Endothelial cell of umbilical vein (primary cell): ENCODE results near the gene XYLT1. TPM values are rescaled to one million over a fixed set of nuclear protein-coding genes. Genes with fewer than 3 reads are reported as not detected.

Experiments
- BruUV-seq: library from RNA; stranded (reverse); fragments of 400-500 nt; replicated peaks from 2 replicates; lab custom pipeline; 2021; lab: Mats Ljungman, UMichigan
- CTCF ChIA-PET: fragments of 300-600, 350-600 bp; sonication (Branson Sonifier 250); formaldehyde crosslinking; loops from one replicate; lab custom pipeline; 2021; ENCODE audit warnings: antibody characterized with exemption, inconsistent platforms; lab: Charles Lee
- POLR2A ChIA-PET: fragments of 300-600, 350-600 bp; sonication (Branson Sonifier 250); formaldehyde crosslinking; loops from one replicate; lab custom pipeline; 2021; ENCODE audit warnings: antibody characterized with exemption, inconsistent platforms; lab: Charles Lee
- DNase-seq: peaks from one replicate; pipeline ENCODE4 v3.0.0-alpha.2; 2011; ENCODE audit warnings: low read depth, low spot score
- FAIRE-seq: peaks from 2 replicates; lab custom pipeline; 2011; peaks lifted over from hg19 to GRCh38; lab: Jason Lieb, UNC
- H2AFZ ChIP-seq: 2 replicates; pipeline ENCODE4 v1.6.0; 2012; ENCODE audit warnings: low read depth, low read length, control low read depth, inconsistent platforms
- H3K27ac ChIP-seq: 2 replicates; pipeline ENCODE4 v1.5.1; 2011; ENCODE audit warnings: low read depth, mild to moderate bottlenecking, control low read depth, low read length, moderate library complexity; ENCODE audit not compliant: insufficient read depth
- H3K27me3 ChIP-seq, 2 experiments: 2 replicates each; pipeline versions ENCODE4 v1.6.0 to v1.6.1; 2011; ENCODE audit warnings: low read length in 2 of 2, mixed read lengths in 1 of 2; ENCODE audit not compliant: control insufficient read depth in 2 of 2, insufficient read depth in 2 of 2
- H3K36me3 ChIP-seq, 2 experiments: 2 replicates in 1 of 2; 3 replicates in 1 of 2; pipeline ENCODE4 v1.5.1; 2011; ENCODE audit warnings: low read length in 2 of 2, mild to moderate bottlenecking in 1 of 2, moderate library complexity in 1 of 2; ENCODE audit not compliant: control insufficient read depth in 2 of 2, insufficient read depth in 2 of 2; ENCODE audit errors: extremely low read depth in 1 of 2
- H3K4me1 ChIP-seq: 3 replicates; pipeline ENCODE4 v1.5.1; 2011; ENCODE audit warnings: mild to moderate bottlenecking, low read length; ENCODE audit not compliant: control insufficient read depth, insufficient read depth; ENCODE audit errors: extremely low read depth
- H3K4me2 ChIP-seq: 2 replicates; pipeline ENCODE4 v1.6.1; 2011; ENCODE audit warnings: low read length, control low read depth, mixed read lengths; ENCODE audit not compliant: insufficient read depth
- H3K4me3 ChIP-seq, 3 experiments: fragments of 200-600 bp in 1 of 3; sonication (generic), shearing (Covaris generic) in 1 of 3; replicated peaks in 1 of 3; 2 replicates each; pipeline ENCODE4 v1.5.1; 2011 to 2016; ENCODE audit warnings: control low read depth in 3 of 3, low read length in 3 of 3, mild to moderate bottlenecking in 2 of 3, inconsistent platforms in 1 of 3, low read depth in 1 of 3, moderate library complexity in 1 of 3; ENCODE audit not compliant: insufficient read depth in 1 of 3
- H3K79me2 ChIP-seq: 2 replicates; pipeline ENCODE4 v1.6.0; 2012; ENCODE audit warnings: low read length, inconsistent platforms; ENCODE audit not compliant: control insufficient read depth, insufficient read depth
- H3K9ac ChIP-seq: replicated peaks from 2 replicates; pipeline ENCODE3; 2011; ENCODE audit warnings: low read length, control low read depth; ENCODE audit not compliant: insufficient read depth; ENCODE audit errors: extremely low read depth
- H3K9me1 ChIP-seq: replicated peaks from 3 replicates; pipeline ENCODE4 v1.6.0; 2011; ENCODE audit warnings: mild to moderate bottlenecking, low read length; ENCODE audit not compliant: control insufficient read depth, insufficient read depth; ENCODE audit errors: extremely low read depth
- H3K9me3 ChIP-seq: replicated peaks from 2 replicates; pipeline ENCODE4 v1.5.1; 2012; ENCODE audit warnings: low read length, inconsistent platforms; ENCODE audit not compliant: control insufficient read depth, insufficient read depth
- H4K20me1 ChIP-seq: replicated peaks from 2 replicates; pipeline ENCODE3; 2011; ENCODE audit warnings: mild to moderate bottlenecking, low read length; ENCODE audit not compliant: control insufficient read depth, insufficient read depth; ENCODE audit errors: extremely low read depth
- CTCF ChIP-seq, 2 donors: IDR thresholded peaks; 1 replicate in 1 of 2; 2 replicates in 1 of 2; pipeline ENCODE4 v1.5.1; 2011; ENCODE audit warnings: low read length in 2 of 2, mild to moderate bottlenecking in 2 of 2, moderate library complexity in 2 of 2, control low read depth in 1 of 2, inconsistent platforms in 1 of 2, low read depth in 1 of 2; ENCODE audit not compliant: insufficient read depth in 1 of 2; ENCODE audit errors: extremely low read depth in 1 of 2
- EZH2 ChIP-seq: IDR thresholded peaks from 2 replicates; pipeline ENCODE4 v1.6.1; 2012; ENCODE audit warnings: borderline replicate concordance, low read depth, mild to moderate bottlenecking, moderate library complexity, low read length, inconsistent platforms; ENCODE audit not compliant: severe bottlenecking
- FOS ChIP-seq: IDR thresholded peaks from 2 replicates; pipeline ENCODE4 v1.6.1; 2011; ENCODE audit warnings: mild to moderate bottlenecking, low read length, moderate library complexity, borderline replicate concordance; ENCODE audit not compliant: insufficient read depth
- GATA2 ChIP-seq: IDR thresholded peaks from 2 replicates; pipeline ENCODE4 v1.7.0; 2011; ENCODE audit warnings: low read depth, mild to moderate bottlenecking, moderate library complexity, mixed read lengths, low read length; ENCODE audit not compliant: insufficient read length, insufficient read depth
- MAX ChIP-seq: IDR thresholded peaks from 2 replicates; pipeline ENCODE4 v1.6.1; 2011; ENCODE audit not compliant: insufficient read depth, insufficient read length
- MYC ChIP-seq: IDR thresholded peaks from one replicate; pipeline ENCODE4 v1.6.1; 2011; ENCODE audit warnings: mild to moderate bottlenecking, low read depth, low read length
- POLR2A ChIP-seq: IDR thresholded peaks from 2 replicates; pipeline ENCODE4 v1.6.1; 2012; ENCODE audit warnings: low read depth, mild to moderate bottlenecking, control low read depth, low read length
- POLR2AphosphoS5 ChIP-seq: IDR thresholded peaks from 2 replicates; pipeline ENCODE4 v1.6.1; 2012; ENCODE audit warnings: low read depth, mild to moderate bottlenecking, control low read depth, low read length, moderate library complexity; ENCODE audit not compliant: insufficient read depth
- dilution Hi-C: fragments of 300-500 bp; cut with MboI; formaldehyde crosslinking; loops from one replicate; pipeline ENCODE4 v1.15.0; 2019; ENCODE audit warnings: low sequenced_read_pairs; ENCODE audit not compliant: extremely low pct_ligation_motif_present
- intact Hi-C: fragments of 100-400 bp; cut with micrococcal nuclease; formaldehyde crosslinking; loops from one replicate; pipeline ENCODE4 v1.10.0; 2022
- polyA plus RNA-seq, 4 experiments: library from polyadenylated mRNA; depleted of rRNA in 3 of 4; stranded (reverse) in 3 of 4; unstranded in 1 of 4; fragments of >200 nt; gene quantifications; 2 replicates each; pipeline versions ENCODE4 v1.2.1 to v1.2.3, GENCODE V29; 2011 to 2012; ENCODE audit warnings: missing spikeins in 1 of 4
- total RNA-seq: library from RNA; stranded (reverse); gene quantifications from 2 replicates; pipeline ENCODE4 v1.2.3, GENCODE V29; 2021

The XYLT1 gene
- total and polyA plus RNA-seq, 2 donors (not counting 3 experiments of a cell fraction or from before 2014, with no cell fraction given): 0.63 to 2.9 TPM

- TF ChIP-seq GATA2 (no peak), EZH2 (no peak), FOS (no peak), MYC (no peak), POLR2AphosphoS5 (no peak), MAX (no peak), POLR2A (no peak), CTCF (IDR thresholded peaks at IDR 0.05; ENCODE audit: extremely low read depth in 1 of 2, insufficient read depth in 1 of 2, low read depth in 1 of 2, low read length in 2 of 2) (no peak)
- CTCF ChIA-PET: no interaction called here
- dilution Hi-C loops (no loop called here), intact Hi-C loops (no loop called here)
- Histone ChIP-seq H3K4me2 (no peak overlapping the region), H3K36me3 (no peaks in the 10 kb centered on the region), H3K9me1 (no peaks in the 10 kb centered on the region), H3K79me2 (no peaks in the 10 kb centered on the region), H3K9ac (no peak overlapping the region), H2AFZ (no peak overlapping the region), H4K20me1 (no peaks in the 10 kb centered on the region), H3K4me3 (no peak overlapping the region), H3K27ac (no peak overlapping the region), H3K4me1 (no peaks in the 10 kb centered on the region), H3K27me3 (no peaks in the 10 kb centered on the region), H3K9me3 (peaks cover 6% of the 10 kb centered on the region)
- DNase-seq: no peak
- no TSS peak for BruUV-seq
- POLR2A ChIA-PET: no interaction called here
- no peak for FAIRE-seq
These were observed 407.3 kb downstream of the XYLT1 start for GRCh38 chr16:17063201-17064139.
